HEK293 (cell line): ENCODE measurements around the gene FUT3.

Source experiments
- GLI4 ChIP-seq: fragments of 450-650 bp; formaldehyde crosslinking; IDR thresholded peaks from 2 replicates; pipeline ENCODE4 v1.5.1; 2016; ENCODE audit warnings: missing biosample characterization, missing genetic modification characterization
- GLIS2 ChIP-seq: fragments of 450-650 bp; formaldehyde crosslinking; IDR thresholded peaks from 2 replicates; pipeline ENCODE4 v1.5.1; 2016; ENCODE audit warnings: missing biosample characterization, missing genetic modification characterization
- HOXC10 ChIP-seq: sonication (generic); formaldehyde crosslinking; IDR thresholded peaks from 2 replicates; pipeline ENCODE4 v1.8.1; 2023; ENCODE audit warnings: mild to moderate bottlenecking, missing genetic modification reagents
- HOXD13 ChIP-seq: sonication (generic); formaldehyde crosslinking; IDR thresholded peaks from 2 replicates; pipeline ENCODE4 v1.8.0; 2022; ENCODE audit warnings: missing genetic modification reagents, borderline replicate concordance
- REPIN1 ChIP-seq: fragments of 450-650 bp; formaldehyde crosslinking; IDR thresholded peaks from 2 replicates; pipeline ENCODE4 v1.5.1; 2017; ENCODE audit warnings: missing biosample characterization, missing genetic modification characterization, low read depth
- SETDB1 ChIP-seq: IDR thresholded peaks from one replicate; pipeline ENCODE4 v1.6.1; 2017; ENCODE audit warnings: mild to moderate bottlenecking, low read length, moderate library complexity, mixed read lengths; ENCODE audit not compliant: insufficient read length
- ZBTB20 ChIP-seq: fragments of 450-650 bp; formaldehyde crosslinking; IDR thresholded peaks from 2 replicates; pipeline ENCODE4 v1.5.1; 2016; ENCODE audit warnings: missing biosample characterization, missing genetic modification characterization
- ZBTB48 ChIP-seq: fragments of 450-650 bp; formaldehyde crosslinking; IDR thresholded peaks from 2 replicates; pipeline ENCODE4 v1.5.1; 2016; ENCODE audit warnings: missing biosample characterization, missing genetic modification characterization
- ZFP37 ChIP-seq: fragments of 450-650 bp; formaldehyde crosslinking; IDR thresholded peaks from 2 replicates; pipeline ENCODE4 v1.5.1; 2016; ENCODE audit warnings: missing biosample characterization, missing genetic modification characterization
- ZNF2 ChIP-seq: fragments of 450-650 bp; formaldehyde crosslinking; IDR thresholded peaks from 2 replicates; pipeline ENCODE4 v1.5.1; 2016; ENCODE audit warnings: missing biosample characterization, missing genetic modification characterization
- ZNF555 ChIP-seq: fragments of 450-650 bp; formaldehyde crosslinking; conservative IDR thresholded peaks from 2 replicates; pipeline ENCODE4 v1.5.1; 2017; ENCODE audit warnings: missing biosample characterization, mild to moderate bottlenecking, missing genetic modification characterization, inconsistent platforms
- ZNF600 ChIP-seq: fragments of 450-650 bp; formaldehyde crosslinking; IDR thresholded peaks from 2 replicates; pipeline ENCODE4 v1.5.1; 2016; ENCODE audit warnings: missing biosample characterization, missing genetic modification characterization
- ZNF629 ChIP-seq: fragments of 450-650 bp; formaldehyde crosslinking; IDR thresholded peaks from 2 replicates; pipeline ENCODE4 v1.5.1; 2017; ENCODE audit warnings: missing biosample characterization, missing genetic modification characterization
- ZNF76 ChIP-seq: fragments of 450-650 bp; formaldehyde crosslinking; IDR thresholded peaks from 2 replicates; pipeline ENCODE4; 2016; ENCODE audit warnings: low read depth, missing biosample characterization, missing genetic modification characterization, borderline replicate concordance
- ZNF837 ChIP-seq: fragments of 450-650 bp; formaldehyde crosslinking; IDR thresholded peaks from 2 replicates; pipeline ENCODE4 v1.5.1; 2016; ENCODE audit warnings: missing biosample characterization, missing genetic modification characterization
- TF ChIP-seq, protein P1 (sequence below): fragments of 450-650 bp; formaldehyde crosslinking; optimal IDR thresholded peaks from 2 replicates; pipeline ENCODE3; 2016; ENCODE audit warnings: missing biosample characterization, mild to moderate bottlenecking, missing genetic modification characterization
- TF ChIP-seq, protein P2 (sequence below): fragments of 450-650 bp; formaldehyde crosslinking; IDR thresholded peaks from 2 replicates; pipeline ENCODE4 v1.5.1; 2016; ENCODE audit warnings: missing biosample characterization, missing genetic modification characterization
- TF ChIP-seq, protein P3 (sequence below): fragments of 450-650 bp; formaldehyde crosslinking; IDR thresholded peaks from 2 replicates; pipeline ENCODE4 v1.5.1; 2017; ENCODE audit warnings: missing biosample characterization, mild to moderate bottlenecking, missing genetic modification characterization, moderate library complexity
- TF ChIP-seq, protein P4 (sequence below): fragments of 450-650 bp; formaldehyde crosslinking; IDR thresholded peaks from 2 replicates; pipeline ENCODE4 v1.5.1; 2016; ENCODE audit warnings: missing biosample characterization, missing genetic modification characterization
- TF ChIP-seq, protein P5 (sequence below): fragments of 450-650 bp; formaldehyde crosslinking; IDR thresholded peaks from 2 replicates; pipeline ENCODE4 v1.5.1; 2016; ENCODE audit warnings: missing biosample characterization, missing genetic modification characterization
- TF ChIP-seq, protein P6 (sequence below): fragments of 450-650 bp; formaldehyde crosslinking; IDR thresholded peaks from 2 replicates; pipeline ENCODE4 v1.5.1; 2016; ENCODE audit warnings: missing biosample characterization, missing genetic modification characterization
- TF ChIP-seq, protein P7 (sequence below): fragments of 450-650 bp; formaldehyde crosslinking; IDR thresholded peaks from 2 replicates; pipeline ENCODE4 v1.5.1; 2016; ENCODE audit warnings: missing biosample characterization, missing genetic modification characterization
- TF ChIP-seq, protein P8 (sequence below): fragments of 450-650 bp; formaldehyde crosslinking; IDR thresholded peaks from 2 replicates; pipeline ENCODE4 v1.5.1; 2016; ENCODE audit warnings: missing biosample characterization, missing genetic modification characterization
- TF ChIP-seq, protein P9 (sequence below): fragments of 450-650 bp; formaldehyde crosslinking; IDR thresholded peaks from 2 replicates; pipeline ENCODE4 v1.5.1; 2016; ENCODE audit warnings: missing biosample characterization, missing genetic modification characterization

FUT3 gene

DNA sequence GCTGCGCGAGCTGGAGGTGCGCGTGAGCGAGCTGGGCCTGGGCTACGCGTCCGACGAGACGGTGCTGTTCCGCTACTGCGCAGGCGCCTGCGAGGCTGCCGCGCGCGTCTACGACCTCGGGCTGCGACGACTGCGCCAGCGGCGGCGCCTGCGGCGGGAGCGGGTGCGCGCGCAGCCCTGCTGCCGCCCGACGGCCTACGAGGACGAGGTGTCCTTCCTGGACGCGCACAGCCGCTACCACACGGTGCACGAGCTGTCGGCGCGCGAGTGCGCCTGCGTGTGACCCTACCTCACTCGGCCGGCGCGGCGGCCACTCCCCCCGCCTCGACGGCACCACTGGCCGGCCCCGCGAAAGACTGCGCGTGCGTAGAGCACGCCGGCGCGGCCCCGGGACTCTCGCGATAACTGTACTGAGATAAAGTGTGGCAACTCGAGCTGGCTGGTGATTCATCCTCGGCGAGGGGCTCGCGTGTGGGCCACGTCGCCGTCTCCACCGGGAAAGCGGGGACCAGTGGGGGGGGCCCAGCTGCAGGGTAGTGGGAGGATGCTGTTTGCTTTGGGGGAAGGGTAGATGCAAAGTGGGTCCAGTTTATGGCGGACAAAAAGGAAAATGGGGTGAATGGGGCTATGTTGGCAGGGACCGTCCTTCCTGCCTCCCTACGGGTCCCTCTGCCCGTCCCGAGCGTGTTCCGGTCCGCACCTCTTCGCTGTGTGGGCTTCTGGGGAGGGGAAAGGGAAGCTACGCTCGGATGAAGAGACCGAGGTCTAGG is 23.2 kb downstream of the FUT3 start (continued):
- TF ChIP-seq ZNF555 (tag by site-specific recombination) (no peak), GLIS2 (tag by site-specific recombination) (peak; percentile 74), ZFP37 (no peak), ZBTB48 (tag by site-specific recombination) (peak; percentile 98), GLI4 (peak; percentile 80; the same call in 1 of the 2 replicates), ZNF600 (peak; percentile 86), REPIN1 (tag by site-specific recombination) (no peak; the same call in 1 of the 2 replicates), SETDB1 (peak; percentile 35), ZBTB20 (peak; percentile 35; the same call in 1 of the 2 replicates), ZNF2 (tag by site-specific recombination) (peak; percentile 97), ZNF76 (tag by site-specific recombination) (peak; percentile 56; the same call in 1 of the 2 replicates), ZNF629 (tag by site-specific recombination) (peak; percentile 69), HOXC10 (CRISPR knock-in tag) (no peak), ZNF837 (tag by site-specific recombination) (0 out of 2 replicates have a peak, but pooled peaks have one; percentile 40), HOXD13 (CRISPR knock-in tag) (no peak)
- TF ChIP-seq, protein P1, sequence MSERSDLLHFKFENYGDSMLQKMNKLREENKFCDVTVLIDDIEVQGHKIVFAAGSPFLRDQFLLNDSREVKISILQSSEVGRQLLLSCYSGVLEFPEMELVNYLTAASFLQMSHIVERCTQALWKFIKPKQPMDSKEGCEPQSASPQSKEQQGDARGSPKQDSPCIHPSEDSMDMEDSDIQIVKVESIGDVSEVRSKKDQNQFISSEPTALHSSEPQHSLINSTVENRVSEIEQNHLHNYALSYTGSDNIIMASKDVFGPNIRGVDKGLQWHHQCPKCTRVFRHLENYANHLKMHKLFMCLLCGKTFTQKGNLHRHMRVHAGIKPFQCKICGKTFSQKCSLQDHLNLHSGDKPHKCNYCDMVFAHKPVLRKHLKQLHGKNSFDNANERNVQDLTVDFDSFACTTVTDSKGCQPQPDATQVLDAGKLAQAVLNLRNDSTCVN (tag by site-specific recombination): peak; percentile 96
- TF ChIP-seq, protein P2, sequence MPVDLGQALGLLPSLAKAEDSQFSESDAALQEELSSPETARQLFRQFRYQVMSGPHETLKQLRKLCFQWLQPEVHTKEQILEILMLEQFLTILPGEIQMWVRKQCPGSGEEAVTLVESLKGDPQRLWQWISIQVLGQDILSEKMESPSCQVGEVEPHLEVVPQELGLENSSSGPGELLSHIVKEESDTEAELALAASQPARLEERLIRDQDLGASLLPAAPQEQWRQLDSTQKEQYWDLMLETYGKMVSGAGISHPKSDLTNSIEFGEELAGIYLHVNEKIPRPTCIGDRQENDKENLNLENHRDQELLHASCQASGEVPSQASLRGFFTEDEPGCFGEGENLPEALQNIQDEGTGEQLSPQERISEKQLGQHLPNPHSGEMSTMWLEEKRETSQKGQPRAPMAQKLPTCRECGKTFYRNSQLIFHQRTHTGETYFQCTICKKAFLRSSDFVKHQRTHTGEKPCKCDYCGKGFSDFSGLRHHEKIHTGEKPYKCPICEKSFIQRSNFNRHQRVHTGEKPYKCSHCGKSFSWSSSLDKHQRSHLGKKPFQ (tag by site-specific recombination): no peak
- TF ChIP-seq, protein P3, sequence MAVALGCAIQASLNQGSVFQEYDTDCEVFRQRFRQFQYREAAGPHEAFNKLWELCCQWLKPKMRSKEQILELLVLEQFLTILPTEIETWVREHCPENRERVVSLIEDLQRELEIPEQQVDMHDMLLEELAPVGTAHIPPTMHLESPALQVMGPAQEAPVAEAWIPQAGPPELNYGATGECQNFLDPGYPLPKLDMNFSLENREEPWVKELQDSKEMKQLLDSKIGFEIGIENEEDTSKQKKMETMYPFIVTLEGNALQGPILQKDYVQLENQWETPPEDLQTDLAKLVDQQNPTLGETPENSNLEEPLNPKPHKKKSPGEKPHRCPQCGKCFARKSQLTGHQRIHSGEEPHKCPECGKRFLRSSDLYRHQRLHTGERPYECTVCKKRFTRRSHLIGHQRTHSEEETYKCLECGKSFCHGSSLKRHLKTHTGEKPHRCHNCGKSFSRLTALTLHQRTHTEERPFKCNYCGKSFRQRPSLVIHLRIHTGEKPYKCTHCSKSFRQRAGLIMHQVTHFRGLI (tag by site-specific recombination): 0 out of 2 replicates have a peak, but pooled peaks have one; percentile 23
- TF ChIP-seq, protein P4, sequence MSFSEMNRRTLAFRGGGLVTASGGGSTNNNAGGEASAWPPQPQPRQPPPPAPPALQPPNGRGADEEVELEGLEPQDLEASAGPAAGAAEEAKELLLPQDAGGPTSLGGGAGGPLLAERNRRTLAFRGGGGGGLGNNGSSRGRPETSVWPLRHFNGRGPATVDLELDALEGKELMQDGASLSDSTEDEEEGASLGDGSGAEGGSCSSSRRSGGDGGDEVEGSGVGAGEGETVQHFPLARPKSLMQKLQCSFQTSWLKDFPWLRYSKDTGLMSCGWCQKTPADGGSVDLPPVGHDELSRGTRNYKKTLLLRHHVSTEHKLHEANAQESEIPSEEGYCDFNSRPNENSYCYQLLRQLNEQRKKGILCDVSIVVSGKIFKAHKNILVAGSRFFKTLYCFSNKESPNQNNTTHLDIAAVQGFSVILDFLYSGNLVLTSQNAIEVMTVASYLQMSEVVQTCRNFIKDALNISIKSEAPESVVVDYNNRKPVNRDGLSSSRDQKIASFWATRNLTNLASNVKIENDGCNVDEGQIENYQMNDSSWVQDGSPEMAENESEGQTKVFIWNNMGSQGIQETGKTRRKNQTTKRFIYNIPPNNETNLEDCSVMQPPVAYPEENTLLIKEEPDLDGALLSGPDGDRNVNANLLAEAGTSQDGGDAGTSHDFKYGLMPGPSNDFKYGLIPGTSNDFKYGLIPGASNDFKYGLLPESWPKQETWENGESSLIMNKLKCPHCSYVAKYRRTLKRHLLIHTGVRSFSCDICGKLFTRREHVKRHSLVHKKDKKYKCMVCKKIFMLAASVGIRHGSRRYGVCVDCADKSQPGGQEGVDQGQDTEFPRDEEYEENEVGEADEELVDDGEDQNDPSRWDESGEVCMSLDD: peak; percentile 98
- TF ChIP-seq, protein P5, sequence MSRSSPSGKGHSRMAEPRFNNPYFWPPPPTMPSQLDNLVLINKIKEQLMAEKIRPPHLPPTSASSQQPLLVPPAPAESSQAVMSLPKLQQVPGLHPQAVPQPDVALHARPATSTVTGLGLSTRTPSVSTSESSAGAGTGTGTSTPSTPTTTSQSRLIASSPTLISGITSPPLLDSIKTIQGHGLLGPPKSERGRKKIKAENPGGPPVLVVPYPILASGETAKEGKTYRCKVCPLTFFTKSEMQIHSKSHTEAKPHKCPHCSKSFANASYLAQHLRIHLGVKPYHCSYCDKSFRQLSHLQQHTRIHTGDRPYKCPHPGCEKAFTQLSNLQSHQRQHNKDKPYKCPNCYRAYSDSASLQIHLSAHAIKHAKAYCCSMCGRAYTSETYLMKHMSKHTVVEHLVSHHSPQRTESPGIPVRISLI: no peak
- TF ChIP-seq, protein P6, sequence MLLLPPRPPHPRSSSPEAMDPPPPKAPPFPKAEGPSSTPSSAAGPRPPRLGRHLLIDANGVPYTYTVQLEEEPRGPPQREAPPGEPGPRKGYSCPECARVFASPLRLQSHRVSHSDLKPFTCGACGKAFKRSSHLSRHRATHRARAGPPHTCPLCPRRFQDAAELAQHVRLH (tag by site-specific recombination): peak; percentile 73; the same call in 1 of the 2 replicates
- TF ChIP-seq, protein P7, sequence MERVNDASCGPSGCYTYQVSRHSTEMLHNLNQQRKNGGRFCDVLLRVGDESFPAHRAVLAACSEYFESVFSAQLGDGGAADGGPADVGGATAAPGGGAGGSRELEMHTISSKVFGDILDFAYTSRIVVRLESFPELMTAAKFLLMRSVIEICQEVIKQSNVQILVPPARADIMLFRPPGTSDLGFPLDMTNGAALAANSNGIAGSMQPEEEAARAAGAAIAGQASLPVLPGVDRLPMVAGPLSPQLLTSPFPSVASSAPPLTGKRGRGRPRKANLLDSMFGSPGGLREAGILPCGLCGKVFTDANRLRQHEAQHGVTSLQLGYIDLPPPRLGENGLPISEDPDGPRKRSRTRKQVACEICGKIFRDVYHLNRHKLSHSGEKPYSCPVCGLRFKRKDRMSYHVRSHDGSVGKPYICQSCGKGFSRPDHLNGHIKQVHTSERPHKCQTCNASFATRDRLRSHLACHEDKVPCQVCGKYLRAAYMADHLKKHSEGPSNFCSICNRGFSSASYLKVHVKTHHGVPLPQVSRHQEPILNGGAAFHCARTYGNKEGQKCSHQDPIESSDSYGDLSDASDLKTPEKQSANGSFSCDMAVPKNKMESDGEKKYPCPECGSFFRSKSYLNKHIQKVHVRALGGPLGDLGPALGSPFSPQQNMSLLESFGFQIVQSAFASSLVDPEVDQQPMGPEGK: peak; percentile 98
- TF ChIP-seq, protein P8, sequence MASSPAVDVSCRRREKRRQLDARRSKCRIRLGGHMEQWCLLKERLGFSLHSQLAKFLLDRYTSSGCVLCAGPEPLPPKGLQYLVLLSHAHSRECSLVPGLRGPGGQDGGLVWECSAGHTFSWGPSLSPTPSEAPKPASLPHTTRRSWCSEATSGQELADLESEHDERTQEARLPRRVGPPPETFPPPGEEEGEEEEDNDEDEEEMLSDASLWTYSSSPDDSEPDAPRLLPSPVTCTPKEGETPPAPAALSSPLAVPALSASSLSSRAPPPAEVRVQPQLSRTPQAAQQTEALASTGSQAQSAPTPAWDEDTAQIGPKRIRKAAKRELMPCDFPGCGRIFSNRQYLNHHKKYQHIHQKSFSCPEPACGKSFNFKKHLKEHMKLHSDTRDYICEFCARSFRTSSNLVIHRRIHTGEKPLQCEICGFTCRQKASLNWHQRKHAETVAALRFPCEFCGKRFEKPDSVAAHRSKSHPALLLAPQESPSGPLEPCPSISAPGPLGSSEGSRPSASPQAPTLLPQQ (tag by site-specific recombination): peak; percentile 91
- TF ChIP-seq, protein P9, sequence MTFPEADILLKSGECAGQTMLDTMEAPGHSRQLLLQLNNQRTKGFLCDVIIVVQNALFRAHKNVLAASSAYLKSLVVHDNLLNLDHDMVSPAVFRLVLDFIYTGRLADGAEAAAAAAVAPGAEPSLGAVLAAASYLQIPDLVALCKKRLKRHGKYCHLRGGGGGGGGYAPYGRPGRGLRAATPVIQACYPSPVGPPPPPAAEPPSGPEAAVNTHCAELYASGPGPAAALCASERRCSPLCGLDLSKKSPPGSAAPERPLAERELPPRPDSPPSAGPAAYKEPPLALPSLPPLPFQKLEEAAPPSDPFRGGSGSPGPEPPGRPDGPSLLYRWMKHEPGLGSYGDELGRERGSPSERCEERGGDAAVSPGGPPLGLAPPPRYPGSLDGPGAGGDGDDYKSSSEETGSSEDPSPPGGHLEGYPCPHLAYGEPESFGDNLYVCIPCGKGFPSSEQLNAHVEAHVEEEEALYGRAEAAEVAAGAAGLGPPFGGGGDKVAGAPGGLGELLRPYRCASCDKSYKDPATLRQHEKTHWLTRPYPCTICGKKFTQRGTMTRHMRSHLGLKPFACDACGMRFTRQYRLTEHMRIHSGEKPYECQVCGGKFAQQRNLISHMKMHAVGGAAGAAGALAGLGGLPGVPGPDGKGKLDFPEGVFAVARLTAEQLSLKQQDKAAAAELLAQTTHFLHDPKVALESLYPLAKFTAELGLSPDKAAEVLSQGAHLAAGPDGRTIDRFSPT: peak; percentile 92
